ENCODE results near the gene DDX42. TPM values are rescaled to one million over a fixed set of nuclear protein-coding genes. Genes with fewer than 3 reads are reported as not detected.

DDX42 gene
- total and polyA plus RNA-seq, 2 experiments from 2014 or later, result 57.8 to 101 TPM

- H3K36me3 ChIP-seq (ENCODE audit: insufficient read depth), result peaks cover 41% of the 10 kb centered on the region
- peaks cover 20% of the 10 kb centered on the region for H4K20me1 ChIP-seq (replicated peaks; ENCODE audit: insufficient read depth)
- DNase-seq (ENCODE audit: low spot score), result no peak
- peaks cover 13% of the 10 kb centered on the region; the same call in 1 of the 2 replicates for H3F3A ChIP-seq (replicated peaks; ENCODE audit: low read depth)
- Mint-ChIP-seq H3K4me3 (no peak overlapping the region), H3K27me3 (ENCODE audit: insufficient read depth, low read depth, poor library complexity) (peaks cover 30% of the 10 kb centered on the region), H3K36me3 (ENCODE audit: low read depth) (peaks cover 95% of the 10 kb centered on the region), H3K9me3 (no peaks in the 10 kb centered on the region), H3K27ac (no peak overlapping the region), H3K4me1 (peaks cover 13% of the 10 kb centered on the region)
- H3K4me1 ChIP-seq (ENCODE audit: insufficient read depth), result no peaks in the 10 kb centered on the region; the same call in 1 of the 2 replicates
- H3K27me3 ChIP-seq (ENCODE audit: insufficient read depth), result no peaks in the 10 kb centered on the region
- H3K79me2 ChIP-seq (replicated peaks; ENCODE audit: insufficient read depth), result peaks cover 24% of the 10 kb centered on the region
- TF ChIP-seq ZNF462 (CRISPR knock-in tag; IDR thresholded peaks at IDR 0.05), result no peak
- TF ChIP-seq REST (IDR thresholded peaks at IDR 0.05; ENCODE audit: unreplicated experiment), result no peak
- no peak for TF ChIP-seq POLR2AphosphoS5 (IDR thresholded peaks at IDR 0.05; ENCODE audit: low read depth)
- TF ChIP-seq NANOG (IDR thresholded peaks at IDR 0.05; ENCODE audit: borderline replicate concordance), result no peak
- TF ChIP-seq EZH2phosphoT487 (IDR thresholded peaks at IDR 0.05; ENCODE audit: unreplicated experiment), result no peak
- TF ChIP-seq ETS1 (IDR thresholded peaks at IDR 0.05), result no peak
- TF ChIP-seq EZH2 (IDR thresholded peaks at IDR 0.05; ENCODE audit: low read depth, unreplicated experiment), result no peak
- TF ChIP-seq CTCF (conservative IDR thresholded peaks at IDR 0.05; ENCODE audit: low read depth in 2 of 2), result no peak
- TF ChIP-seq JUNB (IDR thresholded peaks at IDR 0.05; ENCODE audit: unreplicated experiment), result no peak
- TF ChIP-seq ZNF114 (CRISPR knock-in tag; IDR thresholded peaks at IDR 0.05), result no peak
- no peak for TF ChIP-seq CREB1 (CRISPR knock-in tag; IDR thresholded peaks at IDR 0.05; ENCODE audit: low read depth)
- no peak for TF ChIP-seq ZNF331 (CRISPR knock-in tag; IDR thresholded peaks at IDR 0.05; ENCODE audit: low read depth)
- no peak for TF ChIP-seq STAT1 (IDR thresholded peaks at IDR 0.05; ENCODE audit: unreplicated experiment)
- H2AFZ ChIP-seq, result no peak overlapping the region
- no peak overlapping the region for H3K4me3 ChIP-seq
- H3K9me2 ChIP-seq (ENCODE audit: insufficient read depth), result no peaks in the 10 kb centered on the region
- no peak for ATAC-seq
- no peak overlapping the region for H3K4me2 ChIP-seq
- H3K27ac ChIP-seq (ENCODE audit: low read depth), result no peak overlapping the region
Observed at GRCh38 chr17:63831505-63831904, 57.5 kb downstream of the DDX42 start.
